Stimulated activated CD8-positive, alpha-beta memory T cell treated with anti-CD3 and anti-CD28 coated beads, Interleukin-4, amount 100 ng/mL, for 48 hours (primary cell): ENCODE data around the gene ADCY4.
A peak's percentile ranks its signal among the peaks of the same experiment; 100 is the strongest.
"Not testable (repeated sequence)": the region's sequence is repeated elsewhere in the genome, so short reads cannot be mapped to it uniquely, and the experiment has no call there.

Experiments
- DNase-seq: peaks from one replicate; pipeline ENCODE4 v3.0.0-alpha.2; 2020

ADCY4 gene

GRCh38 chr14:24334431-24335291, at the start of gene ADCY4:
ADCY4 (minus strand) TSS chr14:24335071; CDS start chr14:24334652, 419 bp downstream.
- DNase-seq, result no peak

GRCh38 chr14:24384169-24384568, 49.3 kb upstream of the ADCY4 start:
- no peak for DNase-seq

- no peak for DNase-seq
Measured at GRCh38 chr14:24382064-24382371, 47.1 kb upstream of the ADCY4 start.

- no peak for DNase-seq
Measured at GRCh38 chr14:24381363-24382063, 46.6 kb upstream of the ADCY4 start.

GRCh38 chr14:24379907-24380730, 45.2 kb upstream of the ADCY4 start:
- DNase-seq, result no peak

- no peak for DNase-seq
Measured at GRCh38 chr14:24378981-24379906, 44.4 kb upstream of the ADCY4 start.

- DNase-seq, result no peak
Measured at GRCh38 chr14:24378327-24378726, 43.5 kb upstream of the ADCY4 start.

GRCh38 chr14:24377657-24378056, 42.8 kb upstream of the ADCY4 start:
- DNase-seq, result no peak

GRCh38 chr14:24377126-24377525, 42.3 kb upstream of the ADCY4 start:
- no peak for DNase-seq

- DNase-seq, result no peak
Measured at GRCh38 chr14:24376448-24377070, 41.7 kb upstream of the ADCY4 start.

GRCh38 chr14:24372701-24373416, 38.0 kb upstream of the ADCY4 start:
- DNase-seq, result no peak

GRCh38 chr14:24371605-24372004, 36.7 kb upstream of the ADCY4 start:
- not testable (repeated sequence) for DNase-seq

- no peak for DNase-seq
Measured at GRCh38 chr14:24370748-24371147, 35.9 kb upstream of the ADCY4 start.

- DNase-seq, result no peak
Measured at GRCh38 chr14:24369907-24370687, 35.2 kb upstream of the ADCY4 start.

- DNase-seq, result no peak
Measured at GRCh38 chr14:24369463-24369862, 34.6 kb upstream of the ADCY4 start.

- peak; percentile 40 for DNase-seq
Measured at GRCh38 chr14:24368562-24369252, 33.8 kb upstream of the ADCY4 start.

- no peak for DNase-seq
Measured at GRCh38 chr14:24368212-24368561, 33.3 kb upstream of the ADCY4 start.

- peak; percentile 44 for DNase-seq
Measured at GRCh38 chr14:24367514-24368211, 32.8 kb upstream of the ADCY4 start, which contains the start of gene NFATC4. NFATC4 (plus strand) TSS chr14:24368184; CDS start chr14:24368341, 157 bp downstream.
